H1 (cell line): ENCODE results near the gene TBX2. TPM values are rescaled to one million over a fixed set of nuclear protein-coding genes. Genes with fewer than 3 reads are reported as not detected.

ENCODE experiments used
- CTCF ChIA-PET: fragments of 300-600 bp; sonication (Branson Sonifier 250); formaldehyde crosslinking; loops from one replicate; lab custom pipeline; 2021; ENCODE audit not compliant: partially characterized antibody; lab: Charles Lee
- POLR2A ChIA-PET: fragments of 300-600 bp; sonication (Branson Sonifier 250); formaldehyde crosslinking; loops from one replicate; lab custom pipeline; 2021; ENCODE audit warnings: inconsistent platforms; ENCODE audit not compliant: partially characterized antibody; lab: Charles Lee
- DNase-seq, 2 experiments: peaks; one replicate each; pipeline versions ENCODE4 v3.0.0 to v3.0.0-alpha.2; 2010 to 2022; ENCODE audit warnings: low spot score in 2 of 2, low read depth in 1 of 2, mixed read lengths in 1 of 2
- FAIRE-seq: peaks from 2 replicates; lab custom pipeline; 2011; peaks lifted over from hg19 to GRCh38; lab: Jason Lieb, UNC
- H2AFZ ChIP-seq: 2 replicates; pipeline ENCODE4 v1.8.1; 2012; ENCODE audit warnings: low read length, inconsistent platforms
- H2AK5ac ChIP-seq: 2 replicates; pipeline ENCODE4 v1.6.1; 2013; ENCODE audit warnings: low read depth, low read length
- H2BK120ac ChIP-seq: replicated peaks from 2 replicates; pipeline ENCODE3; 2013; ENCODE audit warnings: low read depth, low read length, inconsistent platforms
- H2BK12ac ChIP-seq: 2 replicates; pipeline ENCODE4 v1.6.1; 2013; ENCODE audit warnings: low read depth, low read length
- H2BK15ac ChIP-seq: 2 replicates; pipeline ENCODE4 v1.6.1; 2013; ENCODE audit warnings: low read length
- H2BK20ac ChIP-seq: 2 replicates; pipeline ENCODE4 v1.6.1; 2013; ENCODE audit warnings: low read length
- H2BK5ac ChIP-seq: 2 replicates; pipeline ENCODE4 v1.6.1; 2013; ENCODE audit warnings: low read depth, low read length
- H3K14ac ChIP-seq: 2 replicates; pipeline ENCODE4 v1.6.1; 2013; ENCODE audit warnings: inconsistent platforms; ENCODE audit not compliant: insufficient read length
- H3K18ac ChIP-seq: 2 replicates; pipeline ENCODE4 v1.6.1; 2013; ENCODE audit warnings: low read length; ENCODE audit errors: extremely low read depth
- H3K23ac ChIP-seq: 2 replicates; pipeline ENCODE4 v1.6.1; 2013; ENCODE audit warnings: inconsistent platforms; ENCODE audit not compliant: insufficient read length
- H3K23me2 ChIP-seq: 2 replicates; pipeline ENCODE4 v1.6.1; 2013; ENCODE audit warnings: low read depth, low read length
- H3K27ac ChIP-seq: 2 replicates; pipeline ENCODE4 v1.6.1; 2011; ENCODE audit warnings: low read depth, low read length, inconsistent platforms
- H3K27me3 ChIP-seq, 4 experiments: replicated peaks in 1 of 4; 1 replicate in 1 of 4; 2 replicates in 3 of 4; pipeline versions ENCODE4 v1.6.1 to v1.8.1; 2011 to 2013; ENCODE audit warnings: low read length in 3 of 4, mild to moderate bottlenecking in 3 of 4, inconsistent platforms in 2 of 4, mixed read lengths in 2 of 4, moderate library complexity in 1 of 4; ENCODE audit not compliant: control insufficient read depth in 3 of 4, insufficient read depth in 3 of 4; ENCODE audit errors: extremely low read depth in 1 of 4
- H3K36me3 ChIP-seq, 4 experiments: 2 replicates each; pipeline versions ENCODE4 v1.6.1 to v1.8.1; 2011 to 2013; ENCODE audit warnings: mild to moderate bottlenecking in 4 of 4, low read length in 3 of 4, moderate library complexity in 2 of 4, control low read depth in 1 of 4, inconsistent platforms in 1 of 4; ENCODE audit not compliant: insufficient read depth in 4 of 4, control insufficient read depth in 2 of 4
- H3K4ac ChIP-seq: replicated peaks from 2 replicates; pipeline ENCODE3; 2013; ENCODE audit warnings: low read length, low read depth, mixed read lengths, inconsistent platforms; ENCODE audit not compliant: insufficient read length
- H3K4me1 ChIP-seq, 4 experiments: replicated peaks in 1 of 4; 1 replicate in 1 of 4; 2 replicates in 3 of 4; pipeline versions ENCODE4 v1.6.1 to v1.8.1; 2011 to 2013; ENCODE audit warnings: low read length in 3 of 4, inconsistent platforms in 2 of 4, mixed read lengths in 1 of 4; ENCODE audit not compliant: insufficient read depth in 4 of 4, control insufficient read depth in 3 of 4
- H3K4me2 ChIP-seq, 2 experiments: 2 replicates each; pipeline versions ENCODE4 v1.6.1 to v1.8.1; 2011 to 2013; ENCODE audit warnings: low read depth in 2 of 2, low read length in 2 of 2, control low read depth in 1 of 2, inconsistent platforms in 1 of 2, mild to moderate bottlenecking in 1 of 2; ENCODE audit not compliant: insufficient read depth in 1 of 2
- H3K4me3 ChIP-seq, 4 experiments: fragments of 200-600, 300-600 bp in 1 of 4; sonication (generic), shearing (Covaris generic), sonication (Bioruptor Twin) in 1 of 4; 2 replicates each; pipeline versions ENCODE4 v1.5.1 to v1.8.1; 2011 to 2016; ENCODE audit warnings: low read length in 4 of 4, low read depth in 3 of 4, control low read depth in 2 of 4, inconsistent platforms in 2 of 4, mild to moderate bottlenecking in 2 of 4, mixed read lengths in 1 of 4, moderate library complexity in 1 of 4; ENCODE audit not compliant: insufficient read depth in 2 of 4; ENCODE audit errors: extremely low read depth in 1 of 4
- H3K56ac ChIP-seq: replicated peaks from 2 replicates; pipeline ENCODE3; 2013; ENCODE audit warnings: low read depth, mild to moderate bottlenecking, mixed read lengths, low read length, inconsistent platforms; ENCODE audit not compliant: insufficient read length
- H3K79me1 ChIP-seq: 2 replicates; pipeline ENCODE4 v1.6.1; 2013; ENCODE audit warnings: low read depth, low read length, control low read depth
- H3K79me2 ChIP-seq, 2 experiments: 2 replicates each; pipeline versions ENCODE4 v1.6.1 to v1.8.1; 2012 to 2013; ENCODE audit warnings: low read length in 2 of 2, mild to moderate bottlenecking in 2 of 2, inconsistent platforms in 1 of 2; ENCODE audit not compliant: insufficient read depth in 2 of 2, control insufficient read depth in 1 of 2
- H3K9ac ChIP-seq, 4 experiments: replicated peaks in 1 of 4; 1 replicate in 1 of 4; 2 replicates in 3 of 4; pipeline versions ENCODE4 v1.6.1 to v1.8.1; 2011 to 2013; ENCODE audit warnings: low read depth in 3 of 4, low read length in 3 of 4, control low read depth in 2 of 4, mild to moderate bottlenecking in 2 of 4, moderate library complexity in 2 of 4, inconsistent platforms in 1 of 4; ENCODE audit errors: extremely low read depth in 1 of 4
- H3K9me3 ChIP-seq, 2 experiments: 2 replicates each; pipeline versions ENCODE4 v1.6.1 to v1.8.1; 2012 to 2013; ENCODE audit warnings: mild to moderate bottlenecking in 2 of 2, moderate library complexity in 2 of 2, control low read depth in 1 of 2, inconsistent platforms in 1 of 2, low read depth in 1 of 2, low read length in 1 of 2, mixed read lengths in 1 of 2; ENCODE audit not compliant: insufficient read depth in 2 of 2
- H4K20me1 ChIP-seq, 2 experiments: replicated peaks in 1 of 2; 2 replicates each; pipeline versions ENCODE3 to v1.8.1; 2011 to 2013; ENCODE audit warnings: inconsistent platforms in 2 of 2, low read length in 2 of 2, mild to moderate bottlenecking in 1 of 2; ENCODE audit not compliant: insufficient read depth in 2 of 2, control insufficient read depth in 1 of 2
- H4K5ac ChIP-seq: 2 replicates; pipeline ENCODE4 v1.6.1; 2013; ENCODE audit warnings: low read length, low read depth, mixed read lengths, inconsistent platforms; ENCODE audit not compliant: insufficient read length
- H4K8ac ChIP-seq: 2 replicates; pipeline ENCODE4 v1.8.0; 2013; ENCODE audit warnings: mild to moderate bottlenecking, moderate library complexity, low read length, inconsistent platforms; ENCODE audit not compliant: insufficient read depth; ENCODE audit errors: extremely low read depth
- H4K91ac ChIP-seq: replicated peaks from 2 replicates; pipeline ENCODE3; 2013; ENCODE audit warnings: low read length, mixed read lengths, inconsistent platforms; ENCODE audit not compliant: insufficient read length
- CHD2 ChIP-seq: IDR thresholded peaks from 2 replicates; pipeline ENCODE4 v1.6.1; 2012; ENCODE audit warnings: low read length, improper control_type of control experiment
- NRF1 ChIP-seq: IDR thresholded peaks from 2 replicates; pipeline ENCODE4 v1.6.1; 2011; ENCODE audit warnings: mild to moderate bottlenecking, low read depth, low read length, improper control_type of control experiment
- RAD21 ChIP-seq, 2 experiments: IDR thresholded peaks in 1 of 2; conservative IDR thresholded peaks in 1 of 2; 2 replicates each; pipeline ENCODE4 v1.6.1; 2011; ENCODE audit warnings: low read depth in 2 of 2, low read length in 2 of 2, improper control_type of control experiment in 1 of 2, inconsistent platforms in 1 of 2, mild to moderate bottlenecking in 1 of 2, moderate library complexity in 1 of 2
- SRF ChIP-seq: IDR thresholded peaks from 2 replicates; pipeline ENCODE4 v1.6.1; 2011; ENCODE audit warnings: mild to moderate bottlenecking, low read depth, low read length, moderate library complexity
- SUZ12 ChIP-seq: fragments of 200-600 bp; sonication (generic); IDR thresholded peaks from 2 replicates; pipeline ENCODE4 v1.6.1; 2012; ENCODE audit warnings: mild to moderate bottlenecking, inconsistent platforms, low read length, moderate library complexity, mixed read lengths
- TEAD4 ChIP-seq: IDR thresholded peaks from 2 replicates; pipeline ENCODE4 v1.6.1; 2012; ENCODE audit warnings: low read depth, low read length, inconsistent platforms, mixed read lengths
- YY1 ChIP-seq: IDR thresholded peaks from 2 replicates; pipeline ENCODE4 v1.6.1; 2011; ENCODE audit warnings: low read depth, mild to moderate bottlenecking, low read length
- WGBS, 2 experiments: shearing (Covaris generic) in 1 of 2; methylation state at CpG; one replicate each; pipeline versions ENCODE4 v1.1.6 to v1.1.7; 2013 to 2015; ENCODE audit warnings: low lambda C conversion rate in 2 of 2, mixed read lengths in 2 of 2, inconsistent platforms in 1 of 2, low coverage in 1 of 2, missing lambda C conversion rate in 1 of 2; ENCODE audit not compliant: insufficient replicate concordance in 2 of 2, insufficient coverage in 1 of 2, insufficient read length in 1 of 2; ENCODE audit errors: extremely low coverage in 1 of 2, missing lambda C conversion rate in 1 of 2; 5-methylcytosine and 5-hydroxymethylcytosine counted together
- polyA plus RNA-seq, 7 experiments: library from polyadenylated mRNA; depleted of rRNA in 3 of 7; stranded (reverse) in 5 of 7; unstranded in 2 of 7; fragments of >200 nt in 5 of 7; fragments of 200-250 nt in 2 of 7; gene quantifications; 1 replicate in 5 of 7; 2 replicates in 1 of 7; 4 replicates in 1 of 7; pipeline versions ENCODE4 v1.2.1 to v1.2.3, GENCODE V29; 2011 to 2013; ENCODE audit warnings: missing spikeins in 2 of 7, mixed read lengths in 2 of 7
- total RNA-seq: library from RNA; stranded (reverse); fragmentation: NEBNext Ultra II Directional; extraction: Animal tissue kit (Norgen Biotek cat#: 25700); gene quantifications from 2 replicates; pipeline ENCODE4 v1.2.1, GENCODE V29; 2021

TBX2 gene
- total and polyA plus RNA-seq, 2 of the 8 experiments (the other 6 are each of a cell fraction or from before 2014, with no cell fraction given) = not detected

GRCh38 chr17:61368049-61368831 lies 31.4 kb upstream of the TBX2 start:
- 94% methylated on average over 27 of the region's 27 CpGs; no CpG with 5 or more reads in 1 of the 2 experiments for WGBS, 2 experiments
- Histone ChIP-seq H2BK15ac (peak overlapping the region; percentile 8; the same call in 1 of the 2 replicates), H4K5ac (no peak overlapping the region), H3K23ac (no peak overlapping the region), H3K9ac (no peak overlapping the region), H2BK20ac (no peak overlapping the region), H2AK5ac (no peak overlapping the region), H3K4me1 (peaks cover 0 to 3% (median 1%) of the 10 kb centered on the region in 4 experiments; a peak in 2 of 7 replicates), H3K79me2 (no peaks in the 10 kb centered on the region), H3K9me3 (no peaks in the 10 kb centered on the region), H2AFZ (no peak overlapping the region), H2BK120ac (peak overlapping the region; percentile 58), H3K14ac (no peak overlapping the region), H3K4ac (no peak overlapping the region), H4K20me1 (peaks cover 0 to 2% of the 10 kb centered on the region in 2 experiments), H3K23me2 (no peaks in the 10 kb centered on the region), H2BK12ac (no peak overlapping the region), H2BK5ac (no peak overlapping the region), H3K36me3 (no peaks in the 10 kb centered on the region), H4K8ac (no peak overlapping the region), H3K4me3 (no peak overlapping the region), H3K56ac (no peak overlapping the region), H3K27ac (no peak overlapping the region), H3K4me2 (no peak overlapping the region), H3K18ac (no peak overlapping the region), H3K79me1 (no peaks in the 10 kb centered on the region), H3K27me3 (no peaks in the 10 kb centered on the region; a peak in 1 of 7 replicates), H4K91ac (no peak overlapping the region)
- ChIA-PET POLR2A (no interaction called here), CTCF (interaction anchor here (1.1 to 3.3 kb wide), 5 partner anchors 9 to 45 kb away, joined by 3 to 10 read pairs (median 5); no protein-coding TSS in a partner anchor)
- DNase-seq = no peak
- FAIRE-seq = no peak
- TF ChIP-seq CHD2 (no peak), NRF1 (no peak), SRF (no peak), TEAD4 (no peak), SUZ12 (no peak), YY1 (no peak), RAD21 (IDR thresholded peaks at IDR 0.05 in 1 of 2, conservative IDR thresholded peaks at IDR 0.05 in 1 of 2; ENCODE audit: low read depth in 2 of 2, low read length in 2 of 2) (no peak)
